NCI-H146 treated with DMSO at 0.1 percent for 48 hours (cell line): Measurements from ENCODE around the gene TMPRSS9.
"Not testable (repeated sequence)": the region's sequence is repeated elsewhere in the genome, so short reads cannot be mapped to it uniquely, and the experiment has no call there.

ENCODE experiments used
- DNase-seq: peaks from one replicate; lab custom pipeline; 2025; ENCODE audit not compliant: unreplicated experiment; lab: John Stamatoyannopoulos, UW

TMPRSS9 gene

DNA sequence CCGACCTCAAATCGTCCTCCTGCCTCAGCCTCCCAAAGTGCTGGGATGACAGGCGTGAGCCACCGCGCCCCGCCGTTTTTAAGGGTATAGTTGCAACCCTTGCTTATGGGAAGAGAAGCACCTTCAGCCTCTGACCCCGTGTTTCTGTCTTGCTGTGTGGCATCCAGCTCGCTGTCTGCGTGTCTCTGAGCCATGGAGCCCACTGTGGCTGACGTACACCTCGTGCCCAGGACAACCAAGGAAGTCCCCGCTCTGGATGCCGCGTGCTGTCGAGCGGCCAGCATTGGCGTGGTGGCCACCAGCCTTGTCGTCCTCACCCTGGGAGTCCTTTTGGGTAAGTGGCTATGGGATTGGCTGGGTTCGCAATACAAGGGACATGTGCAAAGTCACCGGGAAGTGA is 29.5 kb downstream of the TMPRSS9 start:
- no peak for DNase-seq

DNA sequence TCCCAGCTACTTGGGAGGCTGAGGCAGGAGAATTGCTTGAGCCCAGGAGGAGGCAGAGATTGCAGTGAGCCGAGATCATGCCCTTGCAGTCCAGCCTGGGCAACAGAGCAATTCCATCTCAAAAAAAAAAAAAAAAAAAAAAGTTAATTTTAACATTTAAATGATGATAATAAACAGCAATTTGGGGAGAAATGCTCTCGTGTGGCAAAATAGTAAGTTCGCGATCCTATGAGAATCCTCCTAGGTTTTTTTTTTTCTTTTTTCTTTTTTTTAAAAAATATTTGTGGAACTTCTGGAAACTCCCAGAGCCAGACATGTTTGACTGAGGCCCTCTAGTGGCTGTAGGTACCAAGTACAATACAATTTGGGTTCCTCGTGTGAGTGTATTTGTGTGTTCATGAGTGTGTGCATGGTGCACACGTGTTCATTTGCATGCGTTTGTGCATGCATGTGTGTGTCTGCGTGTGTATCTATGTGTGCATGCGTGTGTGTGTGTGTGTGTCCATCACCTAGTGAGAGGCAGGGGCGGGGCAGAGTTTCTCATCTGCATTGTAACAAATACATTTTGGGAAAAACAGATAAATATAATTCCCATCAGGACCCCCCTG is 31.2 kb downstream of the TMPRSS9 start:
- peak; percentile 40 for DNase-seq

DNA sequence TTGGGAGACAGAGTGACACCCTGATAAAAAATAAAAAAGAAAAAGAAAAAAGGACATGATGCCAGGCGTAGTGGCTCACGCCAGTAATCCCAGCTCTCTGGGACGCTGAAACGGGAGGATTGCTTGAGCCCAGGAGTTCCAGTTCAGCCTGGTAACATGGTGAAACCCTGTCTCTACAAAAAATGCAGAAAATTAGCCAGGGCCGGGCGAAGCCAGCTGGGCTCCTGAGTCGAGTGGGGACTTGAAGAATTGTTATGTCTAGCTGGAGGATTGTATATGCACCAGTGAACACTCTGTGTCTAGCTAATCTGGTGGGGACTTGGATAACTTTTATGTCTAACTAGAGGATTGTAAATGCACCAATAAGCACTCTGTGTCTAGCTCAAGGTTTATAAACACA is 32.3 kb downstream of the TMPRSS9 start:
- DNase-seq, result no peak

DNA sequence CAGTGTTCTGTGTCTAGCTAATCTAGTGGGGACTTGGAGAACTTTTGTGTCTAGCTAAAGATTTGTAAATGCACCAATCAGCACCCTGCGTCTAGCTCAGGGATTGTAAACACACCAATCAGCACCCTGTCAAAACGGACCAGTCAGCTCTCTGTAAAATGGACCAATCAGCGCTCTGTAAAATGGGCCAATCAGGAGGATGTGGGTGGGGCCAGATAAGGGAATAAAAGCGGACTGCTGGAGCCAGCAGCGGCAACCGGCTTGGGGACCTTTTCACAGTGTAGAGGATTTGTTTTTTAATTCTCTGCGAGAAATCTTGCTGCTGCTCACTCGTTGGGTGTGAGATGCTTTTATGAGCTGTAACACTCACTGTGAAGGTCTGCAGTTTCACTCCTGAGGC is 32.8 kb downstream of the TMPRSS9 start:
- not testable (repeated sequence) for DNase-seq

DNA sequence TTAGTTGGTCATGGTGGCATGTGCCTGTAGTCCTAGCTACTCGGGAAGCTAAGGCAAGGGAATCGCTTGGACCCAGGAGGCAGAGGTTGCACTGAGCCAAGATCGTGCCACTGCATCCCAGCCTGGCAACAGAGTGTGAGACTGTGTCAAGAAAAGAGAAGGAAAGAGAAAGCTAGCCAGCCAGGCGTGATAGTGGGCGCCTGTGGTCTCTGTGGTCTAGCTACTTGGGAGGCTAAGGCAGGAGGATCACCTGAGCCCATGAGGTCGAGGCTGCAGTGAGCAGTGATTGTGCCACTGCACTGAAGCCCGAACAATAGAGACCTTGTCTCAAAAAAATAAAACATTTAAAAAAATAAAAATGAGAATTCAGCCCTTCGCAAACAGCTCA is 34.0 kb downstream of the TMPRSS9 start:
- DNase-seq, result no peak

DNA sequence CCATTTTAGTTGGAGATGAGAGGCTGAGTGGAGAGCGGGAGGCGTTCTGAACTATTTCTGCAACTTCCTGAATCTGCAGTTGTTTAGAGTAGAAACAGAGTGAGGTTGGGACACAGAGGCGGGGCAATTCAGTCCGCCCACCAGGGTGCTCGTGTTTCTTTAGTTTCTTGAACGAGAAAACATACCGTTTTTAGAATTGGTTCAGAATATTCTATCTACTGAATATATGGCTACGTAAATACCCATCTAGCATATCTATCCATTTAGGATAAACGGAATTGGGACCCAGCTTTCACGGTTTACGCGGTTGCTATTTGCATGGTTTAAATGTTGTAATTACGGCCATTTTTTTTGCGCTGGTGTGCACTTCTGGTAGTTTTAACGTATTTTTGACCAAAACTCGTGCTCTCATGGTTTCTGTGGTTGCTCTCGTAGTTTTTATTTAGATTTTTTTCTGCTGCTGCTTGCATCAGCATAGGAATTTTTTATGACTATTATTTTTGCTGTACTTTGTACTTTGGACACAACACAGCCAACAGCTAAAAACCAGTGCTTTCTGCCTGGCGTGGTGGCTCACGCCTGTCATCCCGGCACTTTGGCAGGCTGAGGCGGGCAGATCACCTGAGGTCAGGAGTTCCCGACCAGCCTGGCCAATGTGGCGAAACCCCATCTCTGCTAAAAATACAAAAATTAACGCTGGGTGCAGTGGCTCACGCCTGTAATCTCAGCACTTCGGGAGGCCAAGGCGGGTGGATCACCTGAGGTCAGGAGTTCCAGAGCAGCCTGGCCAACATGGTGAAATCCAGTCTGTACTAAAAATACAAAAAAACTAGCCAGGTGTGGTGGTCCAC is 34.6 kb downstream of the TMPRSS9 start:
- no peak for DNase-seq

DNA sequence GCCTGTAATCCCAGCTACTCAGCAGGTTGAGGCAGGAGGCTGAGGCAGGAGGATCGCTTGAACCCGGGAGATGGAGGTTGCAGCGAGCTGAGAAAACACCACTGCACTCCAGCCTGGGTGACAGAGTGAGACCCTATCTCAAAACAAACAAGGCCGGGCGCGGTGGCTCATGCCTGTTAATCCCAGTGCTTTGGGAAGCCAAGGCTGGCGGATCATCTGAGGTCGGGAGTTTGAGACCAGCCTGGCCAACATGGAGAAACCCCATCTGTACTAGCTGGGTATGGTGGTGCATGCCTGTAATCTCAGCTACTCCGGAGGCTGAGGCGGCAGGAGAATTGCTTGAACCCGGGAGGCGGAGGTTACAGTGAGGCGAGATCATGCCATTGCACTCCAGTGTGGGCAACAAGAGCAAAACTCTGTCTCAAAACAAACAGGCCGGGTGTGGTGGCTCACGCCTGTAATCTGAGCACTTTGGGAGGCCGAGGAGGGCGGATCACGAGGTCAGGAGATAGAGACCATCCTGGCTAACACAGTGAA is 35.3 kb downstream of the TMPRSS9 start:
- DNase-seq, result not testable (repeated sequence)

DNA sequence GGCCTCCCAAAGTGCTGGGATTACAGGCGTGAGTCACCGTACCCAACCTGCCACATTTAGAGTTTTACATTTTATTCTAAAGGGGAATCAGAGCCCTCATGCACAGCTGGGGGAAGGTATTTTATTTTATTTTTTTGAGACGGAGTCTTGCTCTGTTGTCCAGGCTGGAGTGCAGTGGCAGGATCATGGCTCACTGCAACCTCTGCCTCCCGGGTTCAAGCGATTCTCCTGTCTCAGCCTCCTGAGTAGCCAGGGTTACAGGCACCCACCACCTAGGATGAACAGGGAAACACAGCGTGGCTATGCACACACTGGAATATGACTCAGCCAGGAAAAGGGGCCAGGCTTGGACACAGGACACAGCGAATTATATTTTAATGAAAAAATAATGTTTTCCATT is 37.1 kb downstream of the TMPRSS9 start:
- not testable (repeated sequence) for DNase-seq

DNA sequence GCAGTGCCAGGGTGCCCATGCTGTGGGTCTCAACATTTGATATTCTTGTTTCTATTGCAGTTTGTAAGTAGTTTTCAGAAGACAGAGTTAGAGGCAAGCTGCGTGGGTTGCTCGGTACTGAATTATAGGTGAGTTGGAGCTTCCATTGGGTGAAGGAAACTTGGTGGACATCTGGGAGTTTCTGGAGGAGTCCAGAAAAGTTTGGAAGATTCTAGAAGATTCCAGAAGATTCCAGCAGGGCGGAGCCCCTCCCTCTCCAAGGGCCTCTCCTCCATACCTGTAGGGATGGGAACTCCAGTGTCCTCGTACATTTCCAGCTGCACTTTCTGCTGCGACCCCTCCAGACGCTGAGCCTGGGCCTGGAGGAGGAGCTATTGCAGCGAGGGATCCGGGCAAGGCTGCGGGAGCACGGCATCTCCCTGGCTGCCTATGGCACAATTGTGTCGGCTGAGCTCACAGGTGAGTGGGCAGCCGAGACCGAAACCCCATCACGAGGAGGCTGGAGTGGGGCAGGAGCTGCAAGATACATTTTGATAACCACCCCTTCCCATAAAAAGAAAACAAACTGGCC is 38.8 kb downstream of the TMPRSS9 start:
- DNase-seq, result no peak

DNA sequence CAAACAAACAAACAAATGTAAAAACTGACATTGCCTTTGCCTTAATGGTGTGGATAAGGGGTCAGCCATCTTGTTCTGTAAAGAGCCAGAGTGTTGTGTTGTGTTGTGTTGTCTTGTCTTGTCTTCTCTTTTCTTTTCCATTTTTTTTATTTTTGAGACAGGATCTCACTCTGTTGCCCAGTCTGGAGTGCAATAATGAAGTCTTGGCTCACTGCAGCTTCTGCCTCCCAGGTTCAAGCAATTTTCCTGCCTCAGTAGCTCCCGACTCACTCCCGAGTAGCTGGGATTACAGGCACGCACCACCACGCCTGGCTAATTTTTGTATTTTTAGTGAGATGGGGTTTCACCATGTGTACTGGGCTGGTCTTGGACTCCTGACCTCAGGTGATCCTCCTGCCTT is 39.5 kb downstream of the TMPRSS9 start:
- no peak for DNase-seq

DNA sequence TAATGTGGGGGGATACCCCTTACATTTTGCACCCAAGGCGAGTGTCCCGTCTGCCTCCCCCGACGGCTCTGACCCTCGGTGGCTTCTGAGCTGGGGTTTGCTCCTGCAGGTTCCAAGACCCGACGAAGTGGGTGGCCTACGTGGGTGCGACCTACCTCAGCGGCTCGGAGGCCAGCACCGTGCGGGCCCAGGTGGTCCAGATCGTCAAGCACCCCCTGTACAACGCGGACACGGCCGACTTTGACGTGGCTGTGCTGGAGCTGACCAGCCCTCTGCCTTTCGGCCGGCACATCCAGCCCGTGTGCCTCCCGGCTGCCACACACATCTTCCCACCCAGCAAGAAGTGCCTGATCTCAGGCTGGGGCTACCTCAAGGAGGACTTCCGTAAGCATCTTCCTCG is 48.2 kb downstream of the TMPRSS9 start:
- DNase-seq, result no peak

DNA sequence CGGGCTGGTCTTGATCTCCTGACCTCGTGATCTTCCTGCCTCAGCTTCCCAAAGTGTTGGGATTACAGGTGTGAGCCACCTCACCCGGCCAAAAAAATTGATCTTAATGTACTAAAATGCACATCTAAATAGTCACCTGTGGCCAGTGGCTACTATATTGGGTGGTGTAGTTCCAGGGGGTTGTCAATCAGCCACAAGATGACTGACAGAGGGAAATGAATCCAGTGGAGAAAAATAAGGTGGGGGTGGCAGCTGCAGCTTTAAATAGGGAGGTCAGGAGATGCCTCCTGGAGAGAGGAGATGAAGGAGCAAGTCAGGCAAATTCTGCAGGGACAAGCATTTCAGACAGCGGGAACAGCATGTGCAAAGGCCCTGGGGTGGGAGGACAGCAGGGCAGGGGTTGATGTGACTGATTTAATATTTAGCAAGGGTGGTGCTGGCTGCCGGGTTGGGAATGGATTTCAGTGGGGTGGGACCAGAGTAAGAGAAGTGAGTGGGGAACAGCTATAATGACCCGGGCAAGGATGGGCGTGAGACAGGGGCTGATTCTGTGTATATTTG is 49.4 kb downstream of the TMPRSS9 start:
- no peak for DNase-seq

DNA sequence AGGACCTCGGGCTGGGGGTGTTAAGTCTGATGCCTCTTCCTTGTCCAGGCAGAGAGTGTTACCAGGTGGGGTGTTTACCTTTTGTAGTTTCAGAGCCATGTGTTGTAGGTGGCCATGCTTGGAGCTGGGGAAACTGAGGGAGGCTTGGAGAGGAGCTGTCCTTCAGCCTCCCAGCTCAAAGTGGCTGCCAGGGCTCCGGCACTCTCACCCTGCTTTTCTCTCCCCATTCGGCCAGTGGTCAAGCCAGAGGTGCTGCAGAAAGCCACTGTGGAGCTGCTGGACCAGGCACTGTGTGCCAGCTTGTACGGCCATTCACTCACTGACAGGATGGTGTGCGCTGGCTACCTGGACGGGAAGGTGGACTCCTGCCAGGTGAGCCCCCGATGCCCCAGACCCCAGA is 50.0 kb downstream of the TMPRSS9 start:
- no peak for DNase-seq

DNA sequence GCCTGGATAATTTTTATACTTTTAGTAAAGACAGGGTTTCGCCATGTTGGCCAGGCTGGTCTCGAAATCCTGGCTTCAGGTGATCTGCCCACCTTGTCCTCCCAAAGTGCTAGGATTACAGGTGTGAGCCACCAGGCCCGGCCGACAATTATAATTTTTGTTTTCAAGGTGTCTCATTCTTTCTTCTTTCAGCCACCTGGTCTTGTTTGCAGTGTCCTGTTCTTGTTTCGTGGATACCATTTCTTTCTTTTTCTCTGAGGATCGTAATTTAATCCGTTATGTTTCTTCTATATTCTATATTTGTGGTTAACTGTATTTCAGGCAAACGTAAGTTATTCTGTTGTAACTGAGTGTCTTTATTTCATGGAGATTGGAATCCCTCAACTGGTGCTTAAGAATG is 51.6 kb downstream of the TMPRSS9 start:
- no peak for DNase-seq

DNA sequence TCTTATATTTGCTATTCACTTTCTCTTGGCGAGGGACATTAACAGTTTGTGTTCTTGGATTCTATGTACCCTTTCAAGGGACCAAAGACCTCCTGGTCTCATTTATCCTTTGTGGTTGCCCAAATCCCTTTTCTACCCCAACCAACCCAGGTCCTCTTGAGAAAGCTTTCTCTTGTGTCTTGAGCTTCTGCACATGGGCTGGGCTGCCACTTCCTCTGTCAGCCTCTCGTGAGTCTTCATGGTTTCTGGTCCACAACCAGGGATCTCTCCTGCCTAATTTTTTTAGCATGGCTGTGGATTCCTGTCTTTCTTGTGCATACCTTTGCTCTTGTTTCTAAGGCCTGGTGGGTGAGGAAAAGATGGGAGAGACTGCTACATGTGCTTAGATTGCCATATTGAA is 52.4 kb downstream of the TMPRSS9 start:
- no peak for DNase-seq

DNA sequence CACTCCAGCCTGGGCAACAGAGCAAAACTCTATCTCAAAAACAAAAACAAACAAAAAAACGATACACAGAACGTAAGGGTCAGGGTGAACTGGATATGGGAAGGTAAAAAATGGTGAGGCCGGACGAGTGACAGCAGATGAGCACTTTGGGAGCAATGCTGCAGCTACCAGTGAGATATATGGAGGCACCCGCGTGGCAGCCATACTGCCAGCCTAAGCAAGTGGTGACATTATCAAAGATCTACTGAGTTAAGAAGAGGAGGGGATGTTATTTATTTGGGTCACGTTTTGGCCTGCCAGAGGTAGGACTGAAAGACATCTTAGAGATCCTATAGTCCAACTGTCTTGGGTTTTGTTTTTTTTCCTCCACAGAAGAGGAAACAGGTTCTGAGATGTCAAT is 53.1 kb downstream of the TMPRSS9 start:
- no peak for DNase-seq

DNA sequence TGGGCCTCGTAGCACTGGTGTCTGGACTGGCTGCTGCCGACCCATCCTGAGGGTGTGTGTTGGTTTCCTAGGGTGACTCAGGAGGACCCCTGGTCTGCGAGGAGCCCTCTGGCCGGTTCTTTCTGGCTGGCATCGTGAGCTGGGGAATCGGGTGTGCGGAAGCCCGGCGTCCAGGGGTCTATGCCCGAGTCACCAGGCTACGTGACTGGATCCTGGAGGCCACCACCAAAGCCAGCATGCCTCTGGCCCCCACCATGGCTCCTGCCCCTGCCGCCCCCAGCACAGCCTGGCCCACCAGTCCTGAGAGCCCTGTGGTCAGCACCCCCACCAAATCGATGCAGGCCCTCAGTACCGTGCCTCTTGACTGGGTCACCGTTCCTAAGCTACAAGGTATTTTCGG is 53.6 kb downstream of the TMPRSS9 start:
- no peak for DNase-seq

DNA sequence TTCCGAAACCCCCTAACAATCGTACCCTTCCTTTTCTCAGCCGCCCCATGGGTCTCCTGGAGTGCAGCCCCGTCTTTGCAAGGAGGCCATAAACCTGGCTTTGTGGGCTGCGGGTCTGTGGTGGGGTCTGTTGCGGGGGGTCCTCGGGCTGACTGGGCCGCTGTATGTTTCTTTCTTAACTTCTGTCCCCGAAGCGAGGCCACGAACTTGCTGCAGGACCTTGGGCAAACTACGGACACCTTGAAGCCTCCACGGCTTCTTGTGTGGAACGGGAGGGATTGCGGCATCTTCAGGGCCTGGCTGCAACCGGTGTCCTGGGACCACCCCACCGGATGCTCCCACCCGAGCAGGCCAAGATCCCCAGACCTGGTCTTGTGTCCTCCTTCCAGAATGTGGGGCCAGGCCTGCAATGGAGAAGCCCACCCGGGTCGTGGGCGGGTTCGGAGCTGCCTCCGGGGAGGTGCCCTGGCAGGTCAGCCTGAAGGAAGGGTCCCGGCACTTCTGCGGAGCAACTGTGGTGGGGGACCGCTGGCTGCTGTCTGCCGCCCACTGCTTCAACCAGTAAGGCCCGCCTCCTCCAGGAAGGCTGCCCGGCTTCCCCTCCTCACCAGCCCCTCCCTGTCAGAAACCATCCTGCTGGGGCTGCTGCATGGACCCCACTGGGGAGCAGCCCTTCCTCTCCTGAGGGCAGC is 55.4 kb downstream of the TMPRSS9 start:
- no peak for DNase-seq

DNA sequence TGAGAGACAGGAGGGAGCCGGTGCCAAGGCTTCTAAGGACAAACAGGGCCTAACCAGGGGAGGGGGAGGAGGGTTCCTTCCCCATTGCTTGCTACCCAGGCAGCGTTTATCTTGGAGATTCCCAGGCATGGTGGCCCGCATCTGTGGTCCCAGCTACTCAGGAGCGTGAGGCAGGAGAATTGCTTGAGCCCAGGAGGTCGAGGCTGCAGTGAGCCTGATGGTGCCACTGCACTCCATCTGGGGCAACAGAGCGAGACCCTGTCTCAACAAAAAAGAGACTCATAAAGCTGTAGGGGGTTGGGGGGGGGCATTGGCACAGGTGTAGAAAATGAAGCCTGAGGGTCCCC is 55.9 kb downstream of the TMPRSS9 start:
- DNase-seq, result no peak

DNA sequence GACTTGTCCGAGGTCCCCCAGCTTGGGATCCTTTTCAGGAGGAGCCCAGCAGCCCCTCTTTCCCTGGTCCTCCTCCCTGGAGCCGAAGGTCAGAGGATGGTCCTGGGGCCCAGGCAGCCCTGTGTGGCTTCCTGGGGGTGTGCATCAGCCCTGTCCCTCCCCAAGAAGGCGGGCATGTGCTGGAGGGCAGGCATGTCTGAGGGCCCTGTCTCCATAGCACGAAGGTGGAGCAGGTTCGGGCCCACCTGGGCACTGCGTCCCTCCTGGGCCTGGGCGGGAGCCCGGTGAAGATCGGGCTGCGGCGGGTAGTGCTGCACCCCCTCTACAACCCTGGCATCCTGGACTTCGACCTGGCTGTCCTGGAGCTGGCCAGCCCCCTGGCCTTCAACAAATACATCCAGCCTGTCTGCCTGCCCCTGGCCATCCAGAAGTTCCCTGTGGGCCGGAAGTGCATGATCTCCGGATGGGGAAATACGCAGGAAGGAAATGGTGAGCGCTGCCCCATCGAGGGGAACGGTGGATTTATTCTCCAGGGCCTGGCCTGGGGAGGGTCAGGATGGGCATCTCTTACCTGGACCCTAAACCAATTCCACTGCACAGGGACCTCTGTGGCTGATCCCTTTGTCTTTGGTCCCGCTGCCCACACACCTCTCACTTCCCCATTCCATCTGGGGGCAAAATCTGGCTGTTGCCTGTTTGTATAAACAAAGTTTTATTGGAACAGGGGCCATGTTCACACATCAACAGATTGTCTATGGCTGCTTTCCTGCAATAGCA is 56.4 kb downstream of the TMPRSS9 start:
- no peak for DNase-seq

DNA sequence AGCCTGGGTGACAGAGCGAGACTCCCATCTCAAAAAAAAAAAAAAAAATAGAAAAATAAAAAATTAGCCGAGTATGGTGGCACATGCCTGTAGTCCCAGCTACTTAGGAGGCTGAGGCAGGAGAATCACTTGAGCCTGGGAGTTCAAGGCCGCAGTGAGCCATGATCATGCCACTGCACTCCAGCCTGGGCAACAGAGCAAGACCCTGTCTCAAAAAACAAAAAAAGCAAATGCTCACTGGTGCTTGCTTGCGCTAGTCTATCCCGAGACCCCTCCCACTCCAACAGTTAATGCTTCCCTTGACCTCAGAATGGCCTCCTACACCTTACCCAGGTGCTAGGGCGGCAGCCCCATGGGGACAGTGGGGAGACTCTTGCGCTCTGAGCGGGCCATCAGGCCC is 57.4 kb downstream of the TMPRSS9 start:
- DNase-seq, result not testable (repeated sequence)
